GM19372 (cell line): ENCODE results near the gene HYAL4.
"Not testable (repeated sequence)": the region's sequence is repeated elsewhere in the genome, so short reads cannot be mapped to it uniquely, and the experiment has no call there.

Experiments used
- ATAC-seq: cut with Tn5 transposase; IDR thresholded peaks from one replicate; pipeline ENCODE4 v1.9.1; 2021; ENCODE audit warnings: mild to moderate bottlenecking, low read depth, moderate library complexity; ENCODE audit not compliant: unreplicated experiment

HYAL4 gene

GRCh38 chr7:123894753-123895152 is 49.8 kb downstream of the HYAL4 start:
- ATAC-seq: not testable (repeated sequence)

- no peak for ATAC-seq
These were observed 56.1 kb downstream of the HYAL4 start for GRCh38 chr7:123901101-123901500.

GRCh38 chr7:123905714-123906113 is 60.7 kb downstream of the HYAL4 start:
- no peak for ATAC-seq

GRCh38 chr7:123916240-123916724 is 71.3 kb downstream of the HYAL4 start:
- no peak for ATAC-seq

- no peak for ATAC-seq
These were observed 72.9 kb downstream of the HYAL4 start for GRCh38 chr7:123917878-123918277.

- ATAC-seq: no peak
These were observed 73.3 kb downstream of the HYAL4 start for GRCh38 chr7:123918309-123918708.

GRCh38 chr7:123923599-123923998 is 78.6 kb downstream of the HYAL4 start:
- ATAC-seq: no peak

DNA sequence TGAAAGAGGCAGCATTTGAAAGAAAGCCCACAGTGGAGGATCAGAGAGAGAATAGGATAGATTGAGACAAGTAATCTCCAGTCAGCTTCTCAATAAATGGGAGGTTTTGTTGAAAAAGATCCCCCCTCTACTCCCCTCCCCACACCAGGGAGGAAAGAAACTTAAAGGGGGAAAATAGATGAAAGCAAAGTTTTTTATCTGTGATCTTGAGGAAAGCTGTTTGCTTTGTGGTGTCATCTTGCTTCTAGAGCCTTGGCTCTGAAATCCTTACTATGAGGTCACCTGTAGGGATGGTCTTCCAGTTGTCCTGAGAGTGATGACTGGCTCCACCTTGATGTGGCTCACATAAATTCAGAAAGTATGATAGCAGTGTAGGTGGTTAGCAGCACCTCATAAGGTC is 80.0 kb downstream of the HYAL4 start, which contains the start of gene SPAM1:
TSS of gene SPAM1 (plus strand) at position 301 of the 400 bp plus-strand sequence. CDS start 28,330 bp downstream, outside the sequence.
- ATAC-seq: no peak
